ENCODE measurements around the gene RRP1B.

DNA sequence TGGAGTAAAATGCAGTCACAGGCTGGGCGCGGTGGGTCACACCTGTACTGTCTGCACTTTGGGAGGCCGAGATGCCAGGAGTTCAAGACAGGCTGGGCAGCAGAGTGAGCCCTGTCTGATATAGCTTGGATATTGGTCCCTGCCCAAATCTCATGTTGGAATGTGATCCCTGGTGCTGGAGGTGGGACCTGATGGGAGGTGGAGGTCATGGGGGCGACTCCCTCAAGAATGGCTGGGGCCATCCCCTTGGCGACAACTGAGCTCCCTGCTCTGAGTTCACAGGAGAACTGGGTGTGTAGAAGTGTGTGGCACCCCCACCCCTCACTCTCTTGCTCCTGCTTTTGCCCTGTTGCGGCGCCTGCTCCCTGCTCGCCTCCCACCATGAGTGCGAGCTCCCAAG is 48.1 kb downstream of the RRP1B start:
- TF ChIP-seq EP300 (IDR thresholded peaks at IDR 0.05), result no peak
- TF ChIP-seq, protein P1, sequence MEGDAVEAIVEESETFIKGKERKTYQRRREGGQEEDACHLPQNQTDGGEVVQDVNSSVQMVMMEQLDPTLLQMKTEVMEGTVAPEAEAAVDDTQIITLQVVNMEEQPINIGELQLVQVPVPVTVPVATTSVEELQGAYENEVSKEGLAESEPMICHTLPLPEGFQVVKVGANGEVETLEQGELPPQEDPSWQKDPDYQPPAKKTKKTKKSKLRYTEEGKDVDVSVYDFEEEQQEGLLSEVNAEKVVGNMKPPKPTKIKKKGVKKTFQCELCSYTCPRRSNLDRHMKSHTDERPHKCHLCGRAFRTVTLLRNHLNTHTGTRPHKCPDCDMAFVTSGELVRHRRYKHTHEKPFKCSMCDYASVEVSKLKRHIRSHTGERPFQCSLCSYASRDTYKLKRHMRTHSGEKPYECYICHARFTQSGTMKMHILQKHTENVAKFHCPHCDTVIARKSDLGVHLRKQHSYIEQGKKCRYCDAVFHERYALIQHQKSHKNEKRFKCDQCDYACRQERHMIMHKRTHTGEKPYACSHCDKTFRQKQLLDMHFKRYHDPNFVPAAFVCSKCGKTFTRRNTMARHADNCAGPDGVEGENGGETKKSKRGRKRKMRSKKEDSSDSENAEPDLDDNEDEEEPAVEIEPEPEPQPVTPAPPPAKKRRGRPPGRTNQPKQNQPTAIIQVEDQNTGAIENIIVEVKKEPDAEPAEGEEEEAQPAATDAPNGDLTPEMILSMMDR (IDR thresholded peaks at IDR 0.05), result no peak
- TF ChIP-seq POLR2A (IDR thresholded peaks at IDR 0.05), result no peak

Measured in stomach (tissue), 4 donors.